ENCODE results near the gene TTC17. TPM values are rescaled to one million over a fixed set of nuclear protein-coding genes. Genes with fewer than 3 reads are reported as not detected.
"Not testable (repeated sequence)": the region's sequence is repeated elsewhere in the genome, so short reads cannot be mapped to it uniquely, and the experiment has no call there.

Gene TTC17, protein sequence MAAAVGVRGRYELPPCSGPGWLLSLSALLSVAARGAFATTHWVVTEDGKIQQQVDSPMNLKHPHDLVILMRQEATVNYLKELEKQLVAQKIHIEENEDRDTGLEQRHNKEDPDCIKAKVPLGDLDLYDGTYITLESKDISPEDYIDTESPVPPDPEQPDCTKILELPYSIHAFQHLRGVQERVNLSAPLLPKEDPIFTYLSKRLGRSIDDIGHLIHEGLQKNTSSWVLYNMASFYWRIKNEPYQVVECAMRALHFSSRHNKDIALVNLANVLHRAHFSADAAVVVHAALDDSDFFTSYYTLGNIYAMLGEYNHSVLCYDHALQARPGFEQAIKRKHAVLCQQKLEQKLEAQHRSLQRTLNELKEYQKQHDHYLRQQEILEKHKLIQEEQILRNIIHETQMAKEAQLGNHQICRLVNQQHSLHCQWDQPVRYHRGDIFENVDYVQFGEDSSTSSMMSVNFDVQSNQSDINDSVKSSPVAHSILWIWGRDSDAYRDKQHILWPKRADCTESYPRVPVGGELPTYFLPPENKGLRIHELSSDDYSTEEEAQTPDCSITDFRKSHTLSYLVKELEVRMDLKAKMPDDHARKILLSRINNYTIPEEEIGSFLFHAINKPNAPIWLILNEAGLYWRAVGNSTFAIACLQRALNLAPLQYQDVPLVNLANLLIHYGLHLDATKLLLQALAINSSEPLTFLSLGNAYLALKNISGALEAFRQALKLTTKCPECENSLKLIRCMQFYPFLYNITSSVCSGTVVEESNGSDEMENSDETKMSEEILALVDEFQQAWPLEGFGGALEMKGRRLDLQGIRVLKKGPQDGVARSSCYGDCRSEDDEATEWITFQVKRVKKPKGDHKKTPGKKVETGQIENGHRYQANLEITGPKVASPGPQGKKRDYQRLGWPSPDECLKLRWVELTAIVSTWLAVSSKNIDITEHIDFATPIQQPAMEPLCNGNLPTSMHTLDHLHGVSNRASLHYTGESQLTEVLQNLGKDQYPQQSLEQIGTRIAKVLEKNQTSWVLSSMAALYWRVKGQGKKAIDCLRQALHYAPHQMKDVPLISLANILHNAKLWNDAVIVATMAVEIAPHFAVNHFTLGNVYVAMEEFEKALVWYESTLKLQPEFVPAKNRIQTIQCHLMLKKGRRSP
- total RNA-seq: 10 to 100 TPM; 57.1 to 64.3 TPM

DNA sequence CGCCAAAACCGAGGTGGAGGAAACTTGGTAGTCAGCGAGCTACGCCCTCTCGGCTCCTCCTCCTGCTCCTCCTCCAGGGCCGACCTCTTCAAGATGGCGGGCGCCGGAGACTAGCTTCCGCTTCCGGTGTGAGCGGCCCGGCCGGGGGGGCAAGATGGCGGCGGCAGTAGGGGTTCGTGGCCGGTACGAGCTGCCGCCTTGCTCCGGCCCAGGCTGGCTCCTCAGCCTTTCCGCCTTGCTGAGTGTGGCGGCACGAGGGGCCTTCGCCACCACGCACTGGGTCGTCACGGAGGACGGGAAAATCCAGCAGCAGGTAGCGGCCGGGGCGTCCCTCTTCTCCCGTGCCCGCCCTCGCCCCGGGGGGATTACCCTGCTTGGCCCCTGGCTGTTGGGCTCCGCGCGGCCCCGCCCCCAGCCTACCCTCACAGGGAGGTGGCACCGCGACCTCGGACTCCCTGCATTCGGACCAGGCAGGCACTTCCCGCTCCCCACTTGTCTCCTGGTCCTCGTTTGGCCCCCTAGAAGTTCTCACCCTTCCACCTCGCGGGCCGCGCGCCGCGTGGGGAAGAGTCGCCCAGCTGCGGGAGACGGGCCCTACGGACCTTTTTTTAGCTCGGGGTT, at the start of gene TTC17:
Gene TTC17 (plus strand): TSS at position 120 of the 621 bp plus-strand sequence. CDS start 35 bp downstream, at position 155.
- H3K4me3 Mint-ChIP-seq: peak within 1 kb of the TSS; percentile 95
- H3K27me3 Mint-ChIP-seq (ENCODE audit: low read depth): no peaks in the 10 kb centered on the region
- intact Hi-C loops (cut with micrococcal nuclease): loop anchor here (1.0 to 5.0 kb wide), 7 partner anchors 38 to 708 kb away; partner anchors contain the start of genes ACCS, ALKBH3, API5 and HSD17B12
- peaks cover 5% of the 10 kb centered on the region for H3K36me3 Mint-ChIP-seq (ENCODE audit: low read depth)
- CTCF ChIA-PET: interaction anchor here (1.1 to 2.4 kb wide), 2 partner anchors 9 to 46 kb away, joined by 3 to 20 read pairs; partner anchors contain the start of gene API5
- H3K9me3 Mint-ChIP-seq: no peaks in the 10 kb centered on the region
- H3K4me1 Mint-ChIP-seq (ENCODE audit: low read depth): peaks cover 37% of the 10 kb centered on the region
- peak within 1 kb of the TSS; percentile 94 for H3K27ac Mint-ChIP-seq
- DNase-seq: peak; percentile 96

DNA sequence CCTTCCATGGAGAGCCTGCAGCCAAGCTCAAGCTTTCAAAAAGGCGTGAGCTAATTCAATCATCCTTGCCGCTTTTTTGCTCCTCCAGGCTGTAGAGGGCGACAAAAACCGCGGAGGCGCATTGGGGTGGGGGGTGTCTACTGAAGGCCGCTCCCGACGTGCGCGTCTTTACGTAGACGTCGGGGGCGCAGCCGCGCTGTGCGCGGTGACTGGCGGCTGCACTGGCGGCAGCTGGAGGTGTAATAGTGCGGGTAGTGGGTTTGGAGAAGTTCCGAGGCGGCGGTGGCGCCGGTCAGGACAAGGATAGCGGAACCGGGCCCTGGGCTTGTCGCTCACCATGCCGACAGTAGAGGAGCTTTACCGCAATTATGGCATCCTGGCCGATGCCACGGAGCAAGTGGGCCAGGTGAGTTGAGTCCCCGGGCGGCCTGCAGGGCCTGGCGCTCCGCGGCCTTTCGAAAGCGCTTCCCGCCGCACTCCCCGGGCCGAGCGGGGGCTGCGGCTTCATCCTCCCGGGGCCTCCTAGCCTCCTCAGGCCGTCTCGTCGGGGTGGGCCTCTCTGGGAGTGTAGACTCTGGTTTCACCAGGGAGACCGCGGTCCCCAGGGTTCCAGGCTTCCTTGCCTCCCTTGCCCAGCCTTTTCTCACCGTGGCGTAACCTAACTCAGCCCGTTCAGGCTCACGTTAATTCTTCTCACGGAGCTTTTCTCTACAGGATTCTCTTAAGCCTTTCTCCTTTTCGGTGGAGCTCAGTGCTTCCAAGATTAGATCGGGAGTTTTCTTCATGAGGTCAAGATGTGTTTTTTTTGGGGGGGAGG, 46.7 kb upstream of the TTC17 start, which contains the start of gene API5:
Gene API5 (plus strand): TSS at position 206 of the 817 bp plus-strand sequence. CDS start 132 bp downstream, at position 338.
- Mint-ChIP-seq H3K4me3 (peak within 1 kb of the TSS; percentile 90), H3K9me3 (no peaks in the 10 kb centered on the region), H3K36me3 (ENCODE audit: low read depth) (peaks cover 8% of the 10 kb centered on the region), H3K27ac (peak within 1 kb of the TSS; percentile 88), H3K4me1 (ENCODE audit: low read depth) (peaks cover 37% of the 10 kb centered on the region), H3K27me3 (ENCODE audit: low read depth) (no peaks in the 10 kb centered on the region)
- CTCF ChIA-PET: interaction anchor here (0.6 to 2.9 kb wide), 12 partner anchors 9 to 652 kb away, joined by 3 to 20 read pairs (median 3); partner anchors contain the start of gene TTC17
- DNase-seq: peak; percentile 96
- intact Hi-C loops (cut with micrococcal nuclease): loop anchor here (1.0 to 10.0 kb wide), 14 partner anchors 46 to 753 kb away; partner anchors contain the start of genes ACCS, ALKBH3, HSD17B12 and TTC17

DNA sequence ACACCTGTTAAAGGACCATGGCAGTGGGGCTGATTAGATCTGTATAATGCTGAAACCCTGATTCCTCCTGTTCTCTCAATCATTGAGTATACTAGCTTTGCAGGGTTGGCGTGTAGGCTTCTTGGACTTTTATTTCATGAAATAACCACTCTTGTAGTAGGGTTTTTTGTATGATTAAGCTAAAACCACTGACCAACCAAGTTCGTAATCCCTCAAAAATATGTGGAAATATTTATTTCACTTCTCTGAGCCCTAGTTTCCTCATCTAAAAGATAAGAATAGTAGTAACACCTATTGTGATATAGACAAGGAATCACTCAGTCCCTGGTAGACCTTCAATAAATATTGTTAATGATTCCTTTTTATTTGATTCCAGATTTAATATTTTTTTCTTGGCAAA, 42.8 kb upstream of the TTC17 start:
- no peak overlapping the region for H3K27ac Mint-ChIP-seq
- peaks cover 38% of the 10 kb centered on the region for H3K4me1 Mint-ChIP-seq (ENCODE audit: low read depth)
- H3K36me3 Mint-ChIP-seq (ENCODE audit: low read depth): peaks cover 16% of the 10 kb centered on the region
- no peak for DNase-seq
- no peaks in the 10 kb centered on the region for H3K9me3 Mint-ChIP-seq
- CTCF ChIA-PET: interaction anchor here (0.6 kb wide), 1 partner anchor 534 kb away, joined by 3 read pairs; no protein-coding TSS in a partner anchor
- intact Hi-C loops (cut with micrococcal nuclease): loop anchor here (2.0 to 10.0 kb wide), 3 partner anchors 21 to 749 kb away; partner anchors contain the start of gene ACCS
- no peak overlapping the region for H3K4me3 Mint-ChIP-seq
- no peaks in the 10 kb centered on the region for H3K27me3 Mint-ChIP-seq (ENCODE audit: low read depth)

DNA sequence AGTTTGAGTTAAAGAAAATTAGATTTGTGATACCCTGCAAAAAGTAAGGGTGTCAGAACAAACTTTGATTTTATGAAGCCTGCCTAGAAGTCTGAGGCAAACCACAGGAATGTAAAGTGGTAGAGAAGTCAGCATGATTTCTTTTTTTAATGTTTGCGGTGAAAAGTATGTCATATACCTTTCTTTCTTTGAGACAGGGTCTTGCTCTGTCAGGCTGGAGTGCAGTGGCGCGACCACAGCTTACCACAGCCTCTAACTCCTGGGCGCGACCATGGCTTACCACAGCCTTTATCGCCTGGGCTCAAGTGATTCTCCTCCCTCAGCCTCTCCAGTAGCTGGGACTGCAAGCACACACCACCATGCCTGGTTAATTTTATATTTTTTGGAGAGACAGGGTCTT, 42.3 kb upstream of the TTC17 start:
- peaks cover 36% of the 10 kb centered on the region for H3K4me1 Mint-ChIP-seq (ENCODE audit: low read depth)
- CTCF ChIA-PET: no interaction called here
- H3K27me3 Mint-ChIP-seq (ENCODE audit: low read depth): no peaks in the 10 kb centered on the region
- peaks cover 16% of the 10 kb centered on the region for H3K36me3 Mint-ChIP-seq (ENCODE audit: low read depth)
- no peak overlapping the region for H3K4me3 Mint-ChIP-seq
- DNase-seq: peak; percentile 19
- H3K27ac Mint-ChIP-seq: no peak overlapping the region
- intact Hi-C loops (cut with micrococcal nuclease): loop anchor here (10.0 kb wide), 2 partner anchors 152 to 748 kb away; partner anchors contain the start of gene ACCS
- no peaks in the 10 kb centered on the region for H3K9me3 Mint-ChIP-seq

DNA sequence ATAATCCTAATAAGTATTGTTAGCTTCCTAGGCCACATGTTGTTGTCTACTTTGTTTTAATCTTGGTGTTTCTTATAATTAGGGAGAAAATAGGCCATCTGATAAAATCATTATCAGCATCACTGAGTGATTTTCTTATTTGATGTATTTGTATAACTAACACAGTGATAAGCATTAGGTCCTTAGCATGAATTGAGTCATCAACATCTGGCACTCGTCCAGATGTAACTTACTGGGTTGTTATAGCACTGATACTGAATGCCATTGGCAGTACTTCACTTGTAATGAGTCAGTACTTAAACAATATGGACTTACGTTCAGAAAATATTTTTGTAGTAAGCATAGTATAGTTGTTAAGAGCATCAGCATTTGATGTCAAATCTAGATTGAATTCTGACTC, 30.7 kb upstream of the TTC17 start:
- H3K27me3 Mint-ChIP-seq (ENCODE audit: low read depth): no peaks in the 10 kb centered on the region
- H3K4me3 Mint-ChIP-seq: no peak overlapping the region
- H3K36me3 Mint-ChIP-seq (ENCODE audit: low read depth): peaks cover 39% of the 10 kb centered on the region
- H3K27ac Mint-ChIP-seq: no peak overlapping the region
- H3K4me1 Mint-ChIP-seq (ENCODE audit: low read depth): no peaks in the 10 kb centered on the region
- no peaks in the 10 kb centered on the region for H3K9me3 Mint-ChIP-seq
- DNase-seq: no peak
- CTCF ChIA-PET: no interaction called here
- intact Hi-C loops (cut with micrococcal nuclease): no loop called here

DNA sequence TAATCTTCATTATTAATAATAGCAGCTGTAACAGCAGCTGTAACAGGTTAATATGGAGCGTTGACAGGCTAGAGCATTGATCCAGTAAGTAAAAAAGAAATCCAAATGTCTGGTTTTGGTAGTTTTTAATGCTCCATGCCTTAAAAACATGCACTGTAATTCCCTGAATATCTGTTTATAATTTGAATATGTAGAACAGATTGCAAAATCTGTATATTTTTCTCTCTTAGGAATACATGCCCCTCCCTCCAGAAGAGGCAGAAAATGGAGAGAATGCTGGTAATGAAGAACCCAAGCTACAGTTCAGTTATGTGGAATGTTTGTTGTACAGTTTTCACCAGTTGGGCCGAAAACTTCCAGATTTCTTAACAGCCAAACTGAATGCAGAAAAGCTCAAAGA, 30.2 kb upstream of the TTC17 start:
- no peak overlapping the region for H3K4me3 Mint-ChIP-seq
- intact Hi-C loops (cut with micrococcal nuclease): no loop called here
- no peaks in the 10 kb centered on the region for H3K4me1 Mint-ChIP-seq (ENCODE audit: low read depth)
- CTCF ChIA-PET: no interaction called here
- DNase-seq: no peak
- H3K27ac Mint-ChIP-seq: no peak overlapping the region
- peaks cover 35% of the 10 kb centered on the region for H3K36me3 Mint-ChIP-seq (ENCODE audit: low read depth)
- no peaks in the 10 kb centered on the region for H3K9me3 Mint-ChIP-seq
- H3K27me3 Mint-ChIP-seq (ENCODE audit: low read depth): no peaks in the 10 kb centered on the region

DNA sequence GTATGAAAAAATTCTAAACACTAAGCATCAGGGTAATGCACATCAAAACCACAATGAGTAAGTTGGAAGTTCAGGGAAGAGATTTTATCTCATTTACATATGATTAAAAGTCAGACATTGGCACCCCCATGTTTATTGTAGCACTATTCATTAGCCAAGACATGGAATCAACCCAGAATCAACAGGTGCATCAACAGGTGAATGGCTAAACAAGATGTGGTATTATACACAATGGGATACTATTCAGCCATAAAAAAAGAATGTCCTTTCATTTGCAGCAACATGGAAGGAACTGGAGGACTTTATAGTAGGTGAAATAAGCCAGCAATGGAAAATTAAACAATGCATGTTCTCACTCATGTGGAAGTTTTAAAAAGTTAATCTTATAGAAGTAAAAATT, 17.6 kb upstream of the TTC17 start:
- intact Hi-C loops (cut with micrococcal nuclease): no loop called here
- Mint-ChIP-seq H3K27me3 (ENCODE audit: low read depth) (no peaks in the 10 kb centered on the region), H3K4me1 (ENCODE audit: low read depth) (no peaks in the 10 kb centered on the region), H3K27ac (no peak overlapping the region), H3K4me3 (no peak overlapping the region), H3K36me3 (ENCODE audit: low read depth) (peaks cover 33% of the 10 kb centered on the region), H3K9me3 (no peaks in the 10 kb centered on the region)
- no peak for DNase-seq
- CTCF ChIA-PET: no interaction called here

DNA sequence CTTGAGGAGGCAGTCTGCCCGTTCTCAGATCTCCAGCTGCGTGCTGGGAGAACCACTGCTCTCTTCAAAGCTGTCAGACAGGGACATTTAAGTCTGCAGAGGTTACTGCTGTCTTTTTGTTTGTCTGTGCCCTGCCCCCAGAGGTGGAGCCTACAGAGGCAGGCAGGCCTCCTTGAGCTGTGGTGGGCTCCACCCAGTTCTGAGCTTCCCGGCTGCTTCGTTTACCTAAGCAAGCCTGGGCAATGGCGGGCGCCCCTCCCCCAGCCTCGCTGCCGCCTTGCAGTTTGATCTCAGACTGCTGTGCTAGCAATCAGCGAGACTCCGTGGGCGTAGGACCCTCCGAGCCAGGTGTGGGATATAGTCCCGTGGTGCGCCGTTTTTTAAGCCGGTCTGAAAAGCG, 7.3 kb upstream of the TTC17 start:
- CTCF ChIA-PET; H3K27ac Mint-ChIP-seq; H3K36me3 Mint-ChIP-seq (ENCODE audit: low read depth); DNase-seq; H3K9me3 Mint-ChIP-seq; intact Hi-C loops (cut with micrococcal nuclease); H3K4me1 Mint-ChIP-seq (ENCODE audit: low read depth); H3K27me3 Mint-ChIP-seq (ENCODE audit: low read depth); H3K4me3 Mint-ChIP-seq: not testable (repeated sequence)

DNA sequence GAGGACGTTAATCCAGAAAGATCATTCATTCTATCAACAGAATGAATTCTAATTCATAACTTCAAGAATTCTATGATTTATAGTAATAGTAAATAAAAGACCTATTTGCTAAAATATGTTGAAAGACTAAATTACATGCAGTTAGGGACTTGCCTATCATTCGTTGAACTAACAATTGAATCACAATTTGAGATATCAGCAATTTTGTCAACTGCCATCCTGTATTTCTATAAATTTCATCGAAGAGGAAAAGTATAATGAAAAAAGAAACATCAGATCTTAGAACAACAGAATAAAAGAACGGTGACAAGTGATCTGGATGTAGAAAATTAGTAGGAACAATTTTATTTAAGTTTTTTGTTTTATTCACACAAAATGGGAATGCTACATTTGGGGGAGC, 4.4 kb upstream of the TTC17 start:
- CTCF ChIA-PET: no interaction called here
- peaks cover 3% of the 10 kb centered on the region for H3K36me3 Mint-ChIP-seq (ENCODE audit: low read depth)
- no peak overlapping the region for H3K27ac Mint-ChIP-seq

DNA sequence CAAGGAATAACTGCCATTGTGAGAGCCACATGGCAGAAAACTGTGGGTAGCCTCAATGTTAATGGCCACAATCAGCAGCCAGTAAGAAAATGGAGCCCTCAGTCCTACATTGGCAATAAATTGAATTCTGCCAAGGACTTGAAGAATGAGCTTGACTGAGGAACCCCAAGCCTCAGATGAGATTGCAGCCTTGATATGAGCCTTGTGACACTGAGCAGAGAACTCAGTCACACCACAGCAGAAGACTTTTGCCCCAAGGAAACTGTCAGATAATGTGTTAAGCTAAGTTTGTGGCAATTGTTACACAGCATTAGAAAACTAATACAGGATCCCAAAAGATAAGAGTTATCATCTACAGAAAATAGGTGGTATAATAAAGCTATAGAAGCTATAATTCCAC, 2.4 kb upstream of the TTC17 start:
- Mint-ChIP-seq H3K27ac (no peak overlapping the region), H3K27me3 (ENCODE audit: low read depth) (no peaks in the 10 kb centered on the region), H3K4me3 (no peak overlapping the region), H3K4me1 (ENCODE audit: low read depth) (peaks cover 19% of the 10 kb centered on the region), H3K36me3 (ENCODE audit: low read depth) (peaks cover 3% of the 10 kb centered on the region), H3K9me3 (no peaks in the 10 kb centered on the region)
- no peak for DNase-seq
- CTCF ChIA-PET: interaction anchor here (1.5 kb wide), 1 partner anchor 45 kb away, joined by 3 read pairs; the partner anchor contains the start of gene API5
- intact Hi-C loops (cut with micrococcal nuclease): loop anchor here (5.0 kb wide), 2 partner anchors 511 to 711 kb away; partner anchors contain the start of gene ACCS

More for the DNA sequence above, 4.4 kb upstream of the TTC17 start:
- Mint-ChIP-seq H3K4me1 (ENCODE audit: low read depth) (peaks cover 6% of the 10 kb centered on the region), H3K4me3 (no peak overlapping the region), H3K9me3 (no peaks in the 10 kb centered on the region), H3K27me3 (ENCODE audit: low read depth) (no peaks in the 10 kb centered on the region)
- DNase-seq: no peak
- intact Hi-C loops (cut with micrococcal nuclease): no loop called here

Data from activated naive CD4-positive, alpha-beta T cell treated with anti-CD3 and anti-CD28 coated beads for 36 hours (primary cell).